ENCODE results near the gene BHLHE41. TPM values are rescaled to one million over a fixed set of nuclear protein-coding genes. Genes with fewer than 3 reads are reported as not detected.

BHLHE41 gene
- total RNA-seq, 1 experiment from 2014 or later: 7.6 TPM

DNA sequence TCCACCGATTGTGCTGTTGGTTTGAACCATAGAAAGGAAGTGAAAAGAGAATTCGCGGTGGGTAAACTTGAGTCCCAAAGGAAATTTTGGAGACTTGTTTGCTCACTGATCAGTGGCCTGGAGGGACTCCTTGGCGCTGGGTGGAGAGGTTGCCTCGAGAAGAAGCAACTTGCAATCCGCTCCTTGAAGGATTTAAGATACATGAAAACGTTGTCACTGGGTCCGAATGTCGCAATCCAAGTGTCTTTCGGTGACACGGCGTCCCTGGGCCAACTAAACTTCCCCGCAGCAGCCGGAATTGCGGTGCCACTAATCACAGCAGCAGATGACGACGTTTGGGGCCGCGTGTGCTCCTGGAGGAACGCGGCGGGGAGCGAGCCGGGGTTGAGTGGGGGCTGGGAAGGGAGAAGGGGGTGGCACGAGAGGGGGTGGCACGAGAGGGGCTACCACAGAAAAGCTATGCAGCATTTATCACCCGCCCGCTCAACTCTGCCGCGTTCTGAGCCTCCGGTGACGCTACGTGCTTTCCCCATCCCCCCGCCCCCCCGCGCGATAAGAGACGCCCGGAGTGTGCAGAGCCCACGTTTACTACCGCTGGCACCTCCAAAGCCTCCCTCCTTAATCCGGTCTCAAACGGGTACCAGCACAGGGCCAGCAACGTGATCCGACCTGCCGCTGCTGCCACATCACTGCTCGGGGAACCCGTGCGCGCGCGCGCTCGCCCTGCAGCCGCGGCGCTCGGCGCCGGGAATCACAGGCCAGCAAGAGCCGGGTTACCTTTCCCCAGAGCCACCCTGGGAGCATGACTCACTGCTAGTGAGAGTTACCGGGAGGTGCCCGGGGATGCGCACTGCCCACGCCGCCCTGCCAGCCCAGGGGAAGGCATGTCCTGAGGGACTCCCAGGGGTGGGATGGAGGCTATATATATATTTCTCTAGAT is 833 bp upstream of the BHLHE41 start:
- ATAC-seq (peak; percentile 50), DNase-seq (ENCODE audit: low spot score) (peak; percentile 69)
- Mint-ChIP-seq H3K9me3 (no peaks in the 10 kb centered on the region), H3K4me3 (peak overlapping the region; percentile 90), H3K27ac (peak overlapping the region; percentile 93), H3K4me1 (peaks cover 49% of the 10 kb centered on the region), H3K36me3 (no peaks in the 10 kb centered on the region), H3K27me3 (ENCODE audit: low read depth) (peaks cover 91% of the 10 kb centered on the region)
- CTCF ChIA-PET: interaction anchor here (0.6 to 1.3 kb wide), 2 partner anchors 10 to 774 kb away, joined by 3 to 4 read pairs; no protein-coding TSS in a partner anchor
- TF ChIP-seq ZNF232 (CRISPR knock-in tag; IDR thresholded peaks at IDR 0.05) (no peak), MYBL2 (CRISPR knock-in tag; IDR thresholded peaks at IDR 0.05) (no peak)
- TF ChIP-seq, protein P1, sequence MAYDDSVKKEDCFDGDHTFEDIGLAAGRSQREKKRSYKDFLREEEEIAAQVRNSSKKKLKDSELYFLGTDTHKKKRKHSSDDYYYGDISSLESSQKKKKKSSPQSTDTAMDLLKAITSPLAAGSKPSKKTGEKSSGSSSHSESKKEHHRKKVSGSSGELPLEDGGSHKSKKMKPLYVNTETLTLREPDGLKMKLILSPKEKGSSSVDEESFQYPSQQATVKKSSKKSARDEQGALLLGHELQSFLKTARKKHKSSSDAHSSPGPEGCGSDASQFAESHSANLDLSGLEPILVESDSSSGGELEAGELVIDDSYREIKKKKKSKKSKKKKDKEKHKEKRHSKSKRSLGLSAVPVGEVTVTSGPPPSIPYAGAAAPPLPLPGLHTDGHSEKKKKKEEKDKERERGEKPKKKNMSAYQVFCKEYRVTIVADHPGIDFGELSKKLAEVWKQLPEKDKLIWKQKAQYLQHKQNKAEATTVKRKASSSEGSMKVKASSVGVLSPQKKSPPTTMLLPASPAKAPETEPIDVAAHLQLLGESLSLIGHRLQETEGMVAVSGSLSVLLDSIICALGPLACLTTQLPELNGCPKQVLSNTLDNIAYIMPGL (CRISPR knock-in tag; IDR thresholded peaks at IDR 0.05): peak; percentile 43; the same call in 1 of the 2 replicates
- TF ChIP-seq, protein P2, sequence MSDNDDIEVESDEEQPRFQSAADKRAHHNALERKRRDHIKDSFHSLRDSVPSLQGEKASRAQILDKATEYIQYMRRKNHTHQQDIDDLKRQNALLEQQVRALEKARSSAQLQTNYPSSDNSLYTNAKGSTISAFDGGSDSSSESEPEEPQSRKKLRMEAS (CRISPR knock-in tag; IDR thresholded peaks at IDR 0.05): peak; percentile 34; the same call in 1 of the 2 replicates
- POLR2A ChIA-PET: interaction anchor here (0.8 to 1.3 kb wide), 2 partner anchors 13 to 418 kb away, joined by 3 read pairs; no protein-coding TSS in a partner anchor

DNA sequence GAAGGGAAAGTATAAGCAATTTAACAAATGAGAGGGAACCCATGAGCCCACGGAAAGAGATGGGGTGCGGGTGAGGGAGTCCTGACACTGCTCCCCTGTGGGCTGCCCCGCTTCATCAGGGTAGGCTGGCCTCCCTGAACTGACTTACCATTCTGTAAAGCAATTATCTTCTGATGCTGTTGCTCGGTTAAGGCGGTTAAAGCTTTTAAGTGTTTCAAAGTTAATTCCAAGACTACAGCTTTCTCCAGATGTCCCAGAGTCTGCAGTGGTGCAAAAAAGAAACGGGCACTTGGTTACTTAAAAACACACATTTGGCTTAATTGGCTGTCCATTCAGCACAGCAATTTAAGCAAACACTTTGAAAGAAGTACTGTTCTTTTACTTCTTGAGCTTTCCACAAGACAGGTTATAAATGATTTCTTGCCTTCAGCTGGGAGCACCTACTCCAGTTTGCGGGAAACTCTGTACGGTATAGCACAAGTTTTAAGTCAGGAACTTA is 1.3 kb downstream of the BHLHE41 start:
- no peak overlapping the region for H3K27ac Mint-ChIP-seq
- H3K9me3 Mint-ChIP-seq: no peaks in the 10 kb centered on the region
- ATAC-seq (no peak), DNase-seq (ENCODE audit: low spot score) (no peak)
- H3K27me3 Mint-ChIP-seq (ENCODE audit: low read depth): peaks cover 82% of the 10 kb centered on the region
- ChIA-PET POLR2A (interaction anchor here (0.5 to 1.6 kb wide), 2 partner anchors 9 to 522 kb away, joined by 4 to 6 read pairs; no protein-coding TSS in a partner anchor), CTCF (interaction anchor here (1.4 to 1.5 kb wide), 2 partner anchors 30 to 145 kb away, joined by 3 read pairs; no protein-coding TSS in a partner anchor)
- peak overlapping the region; percentile 90 for H3K4me3 Mint-ChIP-seq
- no peaks in the 10 kb centered on the region for H3K36me3 Mint-ChIP-seq
- TF ChIP-seq HMGA2 (CRISPR knock-in tag; IDR thresholded peaks at IDR 0.05): no peak
- TF ChIP-seq ZNF232 (CRISPR knock-in tag; IDR thresholded peaks at IDR 0.05): no peak
- no peak for TF ChIP-seq GABPB1 (CRISPR knock-in tag; IDR thresholded peaks at IDR 0.05)
- no peak for TF ChIP-seq SMAD3 (CRISPR knock-in tag; IDR thresholded peaks at IDR 0.05; ENCODE audit: borderline replicate concordance)
- TF ChIP-seq, protein P3, sequence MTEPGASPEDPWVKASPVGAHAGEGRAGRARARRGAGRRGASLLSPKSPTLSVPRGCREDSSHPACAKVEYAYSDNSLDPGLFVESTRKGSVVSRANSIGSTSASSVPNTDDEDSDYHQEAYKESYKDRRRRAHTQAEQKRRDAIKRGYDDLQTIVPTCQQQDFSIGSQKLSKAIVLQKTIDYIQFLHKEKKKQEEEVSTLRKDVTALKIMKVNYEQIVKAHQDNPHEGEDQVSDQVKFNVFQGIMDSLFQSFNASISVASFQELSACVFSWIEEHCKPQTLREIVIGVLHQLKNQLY (CRISPR knock-in tag; IDR thresholded peaks at IDR 0.05): no peak
- no peak for TF ChIP-seq ZNF121 (CRISPR knock-in tag; IDR thresholded peaks at IDR 0.05)
- TF ChIP-seq PRRX2 (CRISPR knock-in tag; IDR thresholded peaks at IDR 0.05): no peak
- TF ChIP-seq TEAD4 (CRISPR knock-in tag; IDR thresholded peaks at IDR 0.05): no peak
- no peak for TF ChIP-seq CBFB (CRISPR knock-in tag; IDR thresholded peaks at IDR 0.05; ENCODE audit: low read depth)
- no peak for TF ChIP-seq ZNF317 (CRISPR knock-in tag; IDR thresholded peaks at IDR 0.05; ENCODE audit: borderline replicate concordance, low read depth)
- TF ChIP-seq ZNF423 (CRISPR knock-in tag; IDR thresholded peaks at IDR 0.05): no peak
- H3K4me1 Mint-ChIP-seq: peaks cover 60% of the 10 kb centered on the region

DNA sequence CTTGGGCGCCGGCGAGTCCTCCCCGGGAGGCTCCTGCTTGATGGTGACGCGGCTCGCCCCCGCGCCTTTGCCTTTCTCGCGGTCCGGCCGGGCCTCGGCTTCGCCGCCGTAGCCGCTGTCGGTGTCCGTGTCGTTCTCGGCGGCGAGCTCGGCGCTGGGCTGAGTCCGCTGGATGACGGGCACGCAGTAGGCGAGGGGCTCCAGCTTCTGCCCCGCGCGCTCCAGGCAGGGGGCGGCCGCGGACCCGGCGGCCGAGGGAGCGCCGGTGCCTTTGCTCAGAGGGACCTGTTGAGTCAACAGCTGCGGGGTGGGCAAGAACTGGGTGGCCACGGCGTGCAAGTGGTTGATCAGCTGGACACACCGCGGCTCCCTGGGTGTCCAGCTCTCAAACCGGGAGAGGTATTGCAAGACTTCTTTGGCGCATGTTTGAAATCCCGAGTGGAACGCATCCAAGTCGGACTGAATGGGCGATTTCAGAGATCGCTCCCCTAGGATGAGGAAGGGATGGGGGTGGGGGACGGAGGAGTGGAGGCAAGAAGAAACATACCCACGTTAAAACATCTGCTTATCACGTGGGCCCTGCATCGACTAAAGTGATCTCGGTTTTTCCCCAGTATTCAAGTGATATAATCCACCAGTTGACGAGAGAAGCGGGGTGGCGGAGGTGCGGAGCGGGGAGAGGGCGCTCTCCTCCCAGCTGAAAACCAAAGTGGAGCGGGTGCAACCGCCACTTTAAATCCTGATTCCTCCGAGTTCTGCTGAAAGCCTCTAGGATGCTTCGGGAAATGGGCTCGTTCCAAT is 2.0 kb downstream of the BHLHE41 start:
- H3K36me3 Mint-ChIP-seq: no peaks in the 10 kb centered on the region
- no peaks in the 10 kb centered on the region for H3K9me3 Mint-ChIP-seq
- no peak overlapping the region for H3K27ac Mint-ChIP-seq
- ATAC-seq (peak; percentile 4), DNase-seq (ENCODE audit: low spot score) (peak; percentile 57)
- ChIA-PET POLR2A (interaction anchor here (1.6 kb wide), 1 partner anchor 9 kb away, joined by 6 read pairs; no protein-coding TSS in a partner anchor), CTCF (interaction anchor here (0.8 to 1.9 kb wide), 8 partner anchors 9 to 402 kb away, joined by 3 to 7 read pairs (median 3); partner anchors contain the start of gene SSPN)
- peaks cover 76% of the 10 kb centered on the region for H3K27me3 Mint-ChIP-seq (ENCODE audit: low read depth)
- peaks cover 63% of the 10 kb centered on the region for H3K4me1 Mint-ChIP-seq
- peak overlapping the region; percentile 90 for H3K4me3 Mint-ChIP-seq
- TF ChIP-seq MXD4 (CRISPR knock-in tag; IDR thresholded peaks at IDR 0.05; ENCODE audit: borderline replicate concordance) (no peak), TEAD1 (CRISPR knock-in tag; IDR thresholded peaks at IDR 0.05) (no peak), SMAD4 (CRISPR knock-in tag; IDR thresholded peaks at IDR 0.05) (no peak), IRF2 (CRISPR knock-in tag; IDR thresholded peaks at IDR 0.05; ENCODE audit: borderline replicate concordance, low read depth) (no peak), FOXP1 (CRISPR knock-in tag; IDR thresholded peaks at IDR 0.05; ENCODE audit: borderline replicate concordance) (peak; percentile 18; the same call in 1 of the 2 replicates), OVOL2 (CRISPR knock-in tag; IDR thresholded peaks at IDR 0.05; ENCODE audit: borderline replicate concordance) (no peak)
- TF ChIP-seq, protein P4, sequence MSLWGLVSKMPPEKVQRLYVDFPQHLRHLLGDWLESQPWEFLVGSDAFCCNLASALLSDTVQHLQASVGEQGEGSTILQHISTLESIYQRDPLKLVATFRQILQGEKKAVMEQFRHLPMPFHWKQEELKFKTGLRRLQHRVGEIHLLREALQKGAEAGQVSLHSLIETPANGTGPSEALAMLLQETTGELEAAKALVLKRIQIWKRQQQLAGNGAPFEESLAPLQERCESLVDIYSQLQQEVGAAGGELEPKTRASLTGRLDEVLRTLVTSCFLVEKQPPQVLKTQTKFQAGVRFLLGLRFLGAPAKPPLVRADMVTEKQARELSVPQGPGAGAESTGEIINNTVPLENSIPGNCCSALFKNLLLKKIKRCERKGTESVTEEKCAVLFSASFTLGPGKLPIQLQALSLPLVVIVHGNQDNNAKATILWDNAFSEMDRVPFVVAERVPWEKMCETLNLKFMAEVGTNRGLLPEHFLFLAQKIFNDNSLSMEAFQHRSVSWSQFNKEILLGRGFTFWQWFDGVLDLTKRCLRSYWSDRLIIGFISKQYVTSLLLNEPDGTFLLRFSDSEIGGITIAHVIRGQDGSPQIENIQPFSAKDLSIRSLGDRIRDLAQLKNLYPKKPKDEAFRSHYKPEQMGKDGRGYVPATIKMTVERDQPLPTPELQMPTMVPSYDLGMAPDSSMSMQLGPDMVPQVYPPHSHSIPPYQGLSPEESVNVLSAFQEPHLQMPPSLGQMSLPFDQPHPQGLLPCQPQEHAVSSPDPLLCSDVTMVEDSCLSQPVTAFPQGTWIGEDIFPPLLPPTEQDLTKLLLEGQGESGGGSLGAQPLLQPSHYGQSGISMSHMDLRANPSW (CRISPR knock-in tag; conservative IDR thresholded peaks at IDR 0.05; ENCODE audit: low read depth): no peak

All from WTC11 (cell line).